AG20443 (cell line): Measurements from ENCODE around the gene ELL.

Source experiments
- DNase-seq: peaks from one replicate; pipeline ENCODE4 v3.0.0; 2012; ENCODE audit warnings: low spot score, mixed read lengths

ELL gene

DNA sequence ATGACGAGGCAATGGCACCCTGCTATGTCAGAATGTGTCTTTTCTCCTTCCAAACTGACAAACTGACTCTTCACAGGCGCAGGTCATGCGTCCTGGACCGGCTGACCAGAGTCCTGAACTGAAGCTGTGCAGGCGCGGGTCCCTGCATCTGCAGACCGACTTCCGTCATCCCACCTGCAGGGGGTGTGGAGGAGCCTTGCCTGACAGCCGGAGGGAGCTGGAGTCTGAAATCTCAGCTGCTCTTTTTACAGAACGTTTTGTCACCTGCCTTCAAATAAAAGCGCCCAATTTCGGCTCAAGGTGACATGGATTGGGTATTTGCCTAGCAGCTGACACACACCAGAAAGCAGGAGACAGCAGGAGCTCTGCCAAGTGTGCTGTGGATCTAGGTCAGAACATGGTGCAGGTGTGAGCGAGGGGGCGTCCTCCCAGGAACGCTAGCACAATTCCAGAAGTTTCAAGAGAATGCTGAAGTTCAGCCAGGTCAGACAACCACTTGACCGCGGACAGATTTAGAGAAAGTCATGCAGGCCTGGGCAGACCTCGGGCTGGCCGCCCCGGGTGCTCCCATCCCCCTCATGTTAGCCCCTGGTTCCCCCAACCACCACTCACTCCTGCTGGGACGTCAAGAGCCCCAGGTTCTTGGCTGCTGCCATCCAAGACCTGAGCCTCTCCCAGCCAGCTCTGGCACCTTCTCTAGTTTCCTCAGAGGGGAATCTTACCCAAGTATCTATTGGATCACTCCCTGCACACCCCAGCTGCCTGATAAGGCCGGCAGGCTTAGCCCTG is 32.8 kb downstream of the ELL start:
- no peak for DNase-seq

DNA sequence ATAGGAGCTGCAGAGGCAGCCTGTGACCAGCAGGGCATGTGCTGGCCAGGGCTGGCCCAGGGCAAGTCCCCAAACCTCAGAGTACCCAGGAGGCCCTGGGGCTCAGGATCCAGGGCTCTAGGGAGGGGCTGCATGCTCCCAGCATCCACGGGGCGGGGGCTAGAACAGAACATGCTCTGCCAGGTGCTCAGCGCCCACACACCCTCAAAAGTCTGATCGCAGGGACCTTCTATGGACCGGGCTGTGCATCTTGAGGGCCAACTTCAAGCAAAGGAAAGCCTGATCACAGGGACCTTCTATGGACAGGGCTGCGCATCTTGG is 33.5 kb downstream of the ELL start:
- peak; percentile 86 for DNase-seq

DNA sequence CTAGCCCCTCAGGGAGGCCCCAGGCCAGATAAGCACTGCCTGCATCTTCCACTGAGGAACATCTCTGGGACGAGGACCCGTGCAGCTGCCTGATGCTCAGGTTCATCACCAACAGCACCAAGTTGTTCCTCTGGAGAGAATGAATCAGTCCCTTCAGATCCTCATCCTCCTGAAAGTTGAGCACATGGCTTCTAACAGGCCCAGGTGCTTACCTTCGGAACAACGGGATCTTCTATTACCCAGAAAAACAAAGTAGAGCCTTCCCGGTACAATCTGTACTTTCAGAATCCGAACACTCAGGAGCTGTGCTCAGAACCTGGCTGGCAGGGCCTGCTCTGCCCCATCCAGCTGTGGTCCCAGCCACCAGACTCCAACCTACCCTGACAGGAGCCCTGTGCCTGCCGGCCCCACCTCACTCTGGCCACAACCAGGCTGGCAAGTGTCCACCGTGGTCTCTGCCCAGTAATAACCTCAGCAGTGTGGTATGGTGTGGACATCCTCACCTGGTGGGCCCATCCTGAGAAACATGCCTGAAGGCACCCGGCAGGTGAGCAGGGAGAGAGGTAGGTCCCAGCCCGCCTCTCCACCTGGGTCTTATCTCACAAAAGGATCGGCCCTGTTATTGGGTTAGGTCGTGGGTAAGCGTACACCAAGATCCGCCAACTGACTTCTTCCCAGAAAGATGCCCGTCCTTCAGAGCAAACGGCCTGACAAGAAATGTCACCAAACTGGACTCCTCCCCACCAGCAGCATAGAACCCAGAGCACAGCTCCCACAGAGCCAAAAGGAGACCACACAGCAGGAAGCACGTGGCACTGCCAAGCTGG is 34.1 kb downstream of the ELL start:
- no peak for DNase-seq

DNA sequence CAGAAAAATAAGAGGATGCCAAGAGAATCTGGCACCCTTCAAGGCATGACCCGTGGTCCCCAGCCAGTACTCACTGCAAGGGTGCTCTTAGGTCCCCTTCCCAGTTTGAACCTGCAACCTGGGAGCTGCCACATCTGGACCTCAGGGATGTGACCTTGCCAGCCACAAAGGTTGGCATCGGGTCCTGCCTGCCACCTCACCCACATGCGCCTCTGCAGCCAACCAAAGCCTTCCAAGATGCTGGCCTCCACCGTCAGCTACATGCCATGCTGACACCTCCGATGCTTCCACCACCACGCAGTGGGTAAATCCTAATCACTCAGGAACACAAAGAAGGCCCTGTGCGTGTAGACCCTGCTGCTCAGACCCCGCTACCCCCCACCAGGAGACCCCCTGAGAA is 35.1 kb downstream of the ELL start:
- no peak for DNase-seq

DNA sequence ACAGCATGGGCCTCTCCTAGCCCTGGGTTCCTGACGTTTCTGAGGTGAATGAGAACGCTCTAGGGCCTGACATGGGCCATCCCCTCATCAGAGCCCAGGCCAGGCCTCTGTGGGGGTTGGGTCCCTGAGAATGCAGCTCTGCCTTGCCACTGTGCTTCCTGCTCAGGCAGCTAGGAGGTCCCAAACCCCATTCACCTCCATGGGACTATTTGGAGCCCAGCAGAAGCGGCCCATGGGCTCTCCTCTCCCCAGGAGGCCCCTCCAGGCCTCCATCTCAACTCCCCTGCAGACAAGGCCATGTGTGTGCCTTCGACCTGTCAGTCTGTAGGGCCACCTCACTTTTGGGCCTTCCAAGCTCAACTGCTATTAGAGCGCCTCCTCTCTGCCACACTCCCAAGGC is 36.9 kb downstream of the ELL start:
- DNase-seq: no peak

DNA sequence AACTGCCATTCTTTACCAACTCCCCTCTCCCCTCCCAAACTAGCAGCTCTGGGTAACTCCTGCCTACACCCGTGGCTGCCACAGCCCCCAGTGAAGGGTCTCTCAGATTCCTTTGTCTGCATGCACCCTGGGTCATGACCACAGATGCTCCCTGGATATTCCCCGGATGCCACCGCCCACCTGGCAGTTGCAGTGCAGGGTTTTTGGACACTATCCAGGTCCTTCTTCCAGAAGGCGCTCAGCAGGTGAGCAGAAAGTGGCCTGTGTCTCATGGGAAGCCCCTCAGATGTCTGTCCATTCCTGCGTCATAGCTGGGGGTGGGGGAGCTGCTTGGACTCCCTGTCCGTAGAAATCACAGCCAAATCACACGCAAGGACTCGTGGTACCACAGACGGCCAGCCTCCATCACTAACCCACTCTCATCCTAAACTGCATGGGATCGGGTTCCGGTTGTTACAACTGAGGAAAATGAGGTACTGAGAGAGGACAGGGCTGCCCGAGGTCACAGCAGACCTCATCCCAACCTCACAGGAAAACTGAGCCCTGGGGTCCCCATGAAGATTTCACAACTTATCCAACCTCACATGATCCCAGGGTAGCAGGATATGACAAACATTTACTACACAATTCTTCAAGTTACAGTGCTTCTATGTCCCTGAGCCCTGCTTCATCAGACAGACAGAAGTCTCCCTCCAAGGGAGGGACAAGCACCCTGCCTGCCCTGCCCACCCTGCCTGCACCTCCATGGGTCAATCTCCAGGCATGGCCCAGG is 38.6 kb downstream of the ELL start:
- no peak for DNase-seq

DNA sequence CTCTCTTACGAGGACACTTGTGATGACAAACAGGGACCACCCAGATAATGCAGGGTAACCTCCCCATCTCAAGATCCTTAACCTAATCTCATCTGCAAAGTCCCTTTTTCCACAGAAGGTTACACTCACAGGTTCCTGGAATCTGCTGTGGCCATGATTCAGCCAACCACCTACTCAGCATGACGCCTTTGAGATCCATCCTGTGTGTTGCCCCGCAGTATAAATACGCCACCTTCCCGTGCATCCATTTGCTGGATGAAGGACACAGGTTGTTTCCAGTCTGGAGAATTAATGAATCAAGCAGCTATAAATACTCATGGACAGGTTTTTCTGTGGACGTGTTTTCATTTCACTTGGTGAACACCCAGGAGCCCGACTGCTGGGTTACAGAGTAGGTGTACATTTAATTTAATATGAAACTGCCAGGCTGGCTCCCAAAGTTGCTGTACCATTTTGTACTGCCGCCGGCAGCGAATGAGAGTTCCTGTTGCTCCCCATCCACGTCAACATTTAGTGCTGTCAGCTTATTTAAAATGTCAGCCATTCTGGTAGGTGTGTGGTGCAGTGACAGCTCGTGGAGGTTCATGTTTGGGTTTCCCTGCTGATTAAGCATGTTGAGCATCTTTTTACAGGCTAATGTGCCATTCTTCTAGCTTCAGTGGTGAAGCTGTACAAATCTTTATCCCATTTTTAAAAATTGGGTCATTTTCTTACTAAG is 40.2 kb downstream of the ELL start:
- DNase-seq: no peak

DNA sequence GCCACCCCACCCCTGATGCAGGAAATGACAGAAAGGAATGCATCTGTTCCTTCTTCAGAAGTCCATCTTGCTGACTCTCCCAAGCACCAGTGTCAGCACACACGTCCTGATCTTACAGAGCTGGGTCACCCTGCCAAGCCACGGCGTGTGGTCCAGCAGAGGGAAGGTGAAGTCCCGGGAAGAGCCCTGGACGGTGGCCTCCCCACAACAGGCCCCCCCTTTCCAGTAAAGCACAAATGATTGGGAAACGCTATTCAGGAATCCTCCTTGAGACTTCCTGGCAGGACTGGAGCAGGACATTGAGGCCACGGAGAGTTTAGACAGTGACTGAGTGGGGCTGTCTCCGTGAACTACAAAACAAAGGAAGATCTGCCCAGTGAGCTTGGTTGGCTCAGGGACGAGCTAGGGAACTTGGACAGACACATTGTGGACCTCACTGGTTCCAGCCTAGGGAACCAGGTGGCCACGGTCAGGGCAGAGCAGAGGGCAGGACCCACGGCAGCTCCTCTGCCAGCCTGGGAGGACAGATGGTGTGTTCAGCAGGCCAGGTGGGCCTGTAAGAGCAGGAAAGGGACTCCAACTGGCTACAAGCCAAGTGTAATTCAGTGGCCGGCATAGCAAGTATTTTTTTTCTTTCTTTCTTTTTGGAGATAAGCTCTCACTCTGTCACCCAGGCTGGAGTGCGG is 41.7 kb downstream of the ELL start:
- DNase-seq: peak; percentile 85

DNA sequence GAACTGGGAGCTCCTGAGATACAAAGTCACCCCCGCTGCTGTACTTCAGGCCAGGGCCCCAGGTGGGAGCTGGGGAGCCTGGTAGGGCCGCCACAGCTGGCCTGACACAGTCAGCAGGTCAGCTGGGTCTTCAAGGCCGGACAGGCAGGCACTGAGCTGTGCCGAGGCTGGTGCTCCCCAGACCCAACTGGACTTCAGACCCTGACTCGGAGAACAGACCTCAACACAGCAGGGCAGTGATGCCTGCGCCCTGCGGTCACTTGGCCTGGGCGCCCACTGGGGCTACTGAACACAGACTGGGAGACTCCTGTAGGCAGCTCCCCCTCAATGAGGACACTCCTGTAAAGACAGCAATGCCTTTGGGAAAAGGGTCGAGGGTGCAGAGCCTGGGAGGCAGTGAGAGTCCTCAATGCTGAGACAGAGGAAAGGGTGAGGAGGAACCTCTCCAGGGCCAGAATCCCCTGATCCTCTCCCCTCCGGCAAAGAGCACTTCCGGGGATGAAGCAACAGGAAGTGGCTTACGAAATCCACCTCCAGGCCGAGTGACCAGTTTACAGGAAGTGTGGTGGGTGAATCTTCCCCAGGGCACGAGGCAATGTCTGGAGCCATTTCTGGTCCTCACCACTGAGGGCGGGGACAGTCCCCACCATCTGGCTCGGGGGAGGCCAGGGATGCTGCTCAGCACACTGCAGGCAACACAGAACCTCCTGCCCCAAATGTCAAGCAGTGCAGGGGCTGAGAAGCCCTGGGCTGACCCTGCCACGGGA is 43.1 kb downstream of the ELL start:
- DNase-seq: peak; percentile 91

DNA sequence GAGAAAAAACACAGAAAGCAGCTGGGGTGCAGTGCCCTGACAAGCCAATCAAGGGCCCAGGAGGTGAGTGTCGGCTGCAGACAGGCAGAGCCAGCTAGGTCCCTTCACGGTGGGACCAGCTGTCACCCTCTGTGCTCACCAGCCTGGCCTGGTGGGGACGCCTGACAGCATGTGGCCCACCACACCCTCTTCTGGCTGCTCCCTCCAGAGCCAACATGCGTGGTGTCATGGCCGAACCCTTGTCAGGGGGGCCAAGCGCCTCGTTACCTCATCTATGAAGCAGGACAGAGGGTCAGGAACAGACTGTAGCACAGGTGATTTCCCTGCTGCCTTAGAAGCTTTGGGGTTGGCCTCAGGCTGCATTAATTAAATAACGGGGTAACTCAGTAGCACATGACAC is 43.9 kb downstream of the ELL start:
- DNase-seq: no peak

DNA sequence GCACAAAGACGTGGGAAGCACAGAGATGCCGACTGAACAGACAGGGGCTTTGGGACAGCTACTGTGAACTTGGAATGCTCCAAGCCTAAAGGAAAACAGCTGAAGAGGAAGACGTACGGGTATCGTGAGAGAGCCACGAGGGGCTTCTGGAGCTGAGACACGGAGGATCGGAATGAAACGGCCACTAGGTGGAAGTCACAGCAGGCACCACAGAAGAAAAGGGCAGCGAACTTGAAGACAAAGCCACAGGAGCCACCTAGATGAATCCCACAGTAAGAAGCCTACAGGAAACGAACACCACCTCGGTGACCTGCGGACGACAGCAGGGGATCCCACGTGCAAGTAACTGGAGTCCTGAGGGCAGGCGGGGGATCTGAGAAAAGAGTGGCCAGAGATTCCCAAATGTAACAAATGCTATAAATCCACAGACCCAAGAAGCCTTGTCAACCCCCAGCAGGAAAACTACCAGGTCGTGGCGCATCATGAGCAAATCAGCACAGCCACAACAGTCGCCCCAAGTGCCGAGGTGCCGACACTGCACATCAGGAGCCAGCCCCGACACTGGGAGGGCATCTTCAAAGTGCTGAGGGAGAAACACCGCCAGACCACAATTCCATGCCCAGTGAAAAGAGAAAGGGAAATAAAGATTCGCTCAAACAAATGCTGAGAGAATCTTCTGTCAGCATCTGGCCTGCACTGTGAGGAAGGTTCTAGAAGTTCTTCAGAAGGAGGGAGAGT is 44.7 kb downstream of the ELL start:
- no peak for DNase-seq

DNA sequence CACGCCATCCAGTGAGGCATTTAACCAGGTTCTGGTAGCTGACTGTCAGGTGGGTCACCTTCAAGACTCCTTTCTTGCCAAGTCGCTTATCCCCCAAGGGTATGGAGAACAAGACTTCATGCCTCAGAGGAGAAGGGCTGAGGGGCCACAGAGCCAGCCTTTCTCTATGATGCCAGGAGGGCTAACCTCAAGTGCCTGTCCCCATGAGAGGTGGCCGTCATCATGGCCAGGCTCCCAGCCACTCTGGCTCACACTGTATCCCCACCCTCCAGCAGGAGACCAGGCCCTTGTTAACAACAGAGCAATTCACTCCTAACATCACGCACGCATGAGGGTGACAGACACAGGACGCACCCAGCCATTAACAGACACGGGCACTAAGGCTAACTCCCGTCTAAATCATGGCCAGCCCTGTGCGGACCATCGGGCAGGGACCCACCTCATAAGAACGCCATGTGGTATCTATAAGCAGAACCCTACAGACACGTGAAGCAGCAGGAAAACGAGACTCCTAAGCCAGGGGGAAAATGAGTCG is 45.3 kb downstream of the ELL start:
- DNase-seq: no peak

DNA sequence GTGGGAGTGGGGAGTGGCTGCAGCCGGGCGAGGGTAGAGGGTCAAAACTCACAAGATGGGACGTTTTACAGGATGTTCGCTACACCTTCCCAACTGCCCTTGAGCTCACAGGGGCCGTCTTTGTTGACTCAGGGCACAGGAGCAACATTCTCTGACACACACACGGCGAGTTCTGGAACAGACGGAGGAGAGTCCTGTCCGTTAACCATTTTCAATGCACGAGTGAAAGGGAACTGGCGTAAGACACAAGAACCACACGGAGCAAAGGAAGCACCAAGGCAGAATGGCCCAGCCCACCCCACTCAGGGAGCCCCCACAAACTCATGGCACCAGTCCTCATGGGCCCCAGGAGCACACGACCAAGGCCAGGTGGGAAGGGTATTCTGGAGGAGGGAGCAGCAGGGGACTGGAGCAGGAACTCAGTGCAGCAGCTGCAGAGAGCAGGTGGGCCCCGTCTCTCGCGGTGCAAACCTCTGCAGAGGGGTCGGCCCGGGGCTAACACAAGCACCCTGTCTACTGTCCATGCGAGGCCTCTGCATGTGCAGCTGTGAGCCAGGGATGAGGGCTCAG is 46.0 kb downstream of the ELL start:
- no peak for DNase-seq

DNA sequence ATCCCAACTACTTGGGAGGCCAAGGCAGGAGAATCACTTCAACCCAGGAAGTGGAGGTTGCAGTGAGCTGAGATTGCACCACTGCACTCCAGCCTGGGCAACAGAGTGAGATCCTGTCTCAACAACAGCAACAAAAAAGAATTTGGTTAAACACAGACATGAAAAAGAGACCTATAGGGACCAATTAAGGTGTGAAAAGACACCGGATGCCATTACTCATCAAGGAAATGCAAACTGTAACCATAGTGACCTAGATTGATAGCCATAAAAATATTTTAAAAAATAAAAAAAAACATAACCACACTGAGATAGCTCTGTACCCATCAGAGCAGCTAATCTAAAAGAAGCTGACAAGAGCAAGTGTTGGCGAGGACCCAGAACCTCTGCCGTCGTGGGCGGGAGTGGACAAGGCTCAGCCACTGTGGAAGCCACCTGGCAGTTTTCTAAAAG is 46.8 kb downstream of the ELL start:
- DNase-seq: no peak

DNA sequence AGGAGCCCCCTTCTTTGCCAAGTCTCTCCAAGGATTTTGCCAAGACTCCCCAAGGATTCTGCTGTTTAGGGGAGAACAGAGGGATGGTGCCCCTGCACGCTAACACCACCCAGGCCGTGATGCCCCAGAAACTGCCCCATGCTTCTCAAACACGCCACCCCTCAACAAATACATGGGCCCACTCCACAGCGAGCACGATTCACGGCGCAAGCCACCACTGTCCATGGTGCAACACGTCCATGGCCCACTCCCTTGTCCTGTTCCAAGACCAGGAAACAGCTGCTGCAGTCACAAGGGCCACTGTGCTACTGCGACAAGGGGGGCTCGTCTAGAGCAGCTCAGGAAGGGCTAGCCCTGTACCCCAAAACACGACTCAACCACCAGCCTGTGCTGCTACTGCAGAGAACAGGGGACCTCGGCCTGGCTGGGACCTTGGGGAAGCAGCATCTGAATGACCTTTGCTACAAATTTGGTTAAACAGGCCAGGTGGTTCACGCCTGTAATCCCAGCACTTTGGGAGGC is 47.4 kb downstream of the ELL start:
- DNase-seq: no peak

DNA sequence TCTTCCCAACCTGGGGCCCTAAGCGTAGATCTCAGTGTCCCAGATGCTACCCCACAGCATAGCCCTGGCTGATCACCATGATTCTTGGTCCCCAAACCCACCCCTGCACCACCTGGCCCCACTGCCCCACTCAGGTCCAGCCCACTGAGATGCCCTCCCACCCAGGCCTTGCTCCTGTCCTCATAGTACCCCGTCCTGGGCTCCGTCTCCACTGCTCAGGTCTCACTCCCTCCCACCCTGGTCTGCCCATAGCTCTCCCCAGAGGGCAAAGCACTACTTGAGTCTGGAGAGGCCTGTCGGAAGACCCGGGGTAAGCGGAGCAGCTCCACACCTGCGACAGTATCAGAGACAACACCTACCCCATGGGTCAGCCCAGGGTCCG is 48.2 kb downstream of the ELL start:
- DNase-seq: no peak

DNA sequence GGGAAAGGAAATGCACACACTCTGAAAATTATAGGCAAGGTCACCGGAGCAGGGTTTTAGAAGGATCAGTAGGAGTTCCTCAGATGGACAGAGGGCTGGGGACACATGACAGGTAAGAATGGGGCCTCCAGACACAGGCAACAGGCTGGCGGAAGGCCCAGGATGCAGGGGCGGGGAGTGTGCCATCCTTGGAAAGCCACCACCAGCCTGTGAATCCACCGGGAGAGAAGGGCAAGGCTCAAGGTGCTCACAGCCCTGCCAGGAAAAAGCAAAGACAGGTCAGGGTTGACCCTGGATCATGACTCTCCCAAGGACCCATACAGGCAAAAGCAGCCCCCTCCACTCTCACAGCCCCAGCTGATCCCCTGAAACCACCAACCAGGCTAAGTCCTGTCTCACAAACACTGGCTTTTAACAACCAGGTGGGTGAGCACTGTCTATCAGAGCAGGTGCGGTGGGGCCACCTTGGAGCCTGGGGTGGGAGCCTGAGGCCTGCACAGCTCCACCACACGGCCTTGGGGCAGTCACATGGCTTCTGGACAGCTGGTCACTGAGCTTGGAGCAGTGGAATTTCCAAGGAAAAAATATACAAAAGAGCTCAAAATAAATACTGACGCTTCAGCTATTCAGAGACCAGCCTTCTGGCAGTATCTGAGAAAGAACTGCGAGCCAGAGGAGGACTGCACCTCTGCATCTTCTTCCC is 48.7 kb downstream of the ELL start:
- no peak for DNase-seq

DNA sequence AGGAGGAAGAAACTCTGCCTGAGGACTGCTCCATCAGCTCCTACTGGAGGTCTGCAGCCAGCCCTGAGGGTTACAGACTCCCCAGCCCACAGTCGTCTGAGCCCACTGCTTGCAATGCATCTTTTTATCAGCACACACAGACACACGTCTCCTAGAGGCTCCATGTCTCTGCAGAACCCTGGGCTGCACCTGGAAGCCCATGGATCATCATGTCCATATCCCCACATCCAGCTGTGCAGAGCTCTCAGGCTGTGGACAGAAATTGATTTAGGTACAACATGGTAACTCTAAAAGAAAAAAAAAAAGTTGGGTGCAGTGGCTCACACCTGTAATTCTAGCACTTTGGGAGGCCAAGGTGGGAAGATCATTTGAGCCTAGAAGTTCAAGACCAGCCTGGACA is 51.1 kb downstream of the ELL start:
- DNase-seq: no peak
